HEK293 (cell line): Measurements from ENCODE around the gene GJA5.

ENCODE experiments used
- BCL6B ChIP-seq: fragments of 450-650 bp; formaldehyde crosslinking; IDR thresholded peaks from 2 replicates; pipeline ENCODE4 v1.5.1; 2017; ENCODE audit warnings: missing biosample characterization, missing genetic modification characterization
- CTCF ChIP-seq: fragments of 450-650 bp; formaldehyde crosslinking; IDR thresholded peaks from 2 replicates; pipeline ENCODE4 v1.5.1; 2016; ENCODE audit warnings: missing biosample characterization, missing genetic modification characterization
- ELK4 ChIP-seq: IDR thresholded peaks from 2 replicates; pipeline ENCODE4 v1.6.1; 2011; ENCODE audit warnings: mild to moderate bottlenecking, low read depth, low read length, borderline replicate concordance
- PBX3 ChIP-seq: sonication (generic); formaldehyde crosslinking; IDR thresholded peaks from 2 replicates; pipeline ENCODE4 v1.8.1; 2022; ENCODE audit warnings: mild to moderate bottlenecking, moderate library complexity, missing genetic modification reagents
- REST ChIP-seq: fragments of 450-650 bp; formaldehyde crosslinking; IDR thresholded peaks from 2 replicates; pipeline ENCODE4 v1.5.1; 2016; ENCODE audit warnings: missing biosample characterization, missing genetic modification characterization
- ZBTB1 ChIP-seq: fragments of 450-650 bp; formaldehyde crosslinking; IDR thresholded peaks from 2 replicates; pipeline ENCODE4 v1.5.1; 2016; ENCODE audit warnings: missing biosample characterization, missing genetic modification characterization
- ZBTB44 ChIP-seq: fragments of 450-650 bp; IDR thresholded peaks from 2 replicates; pipeline ENCODE4 v1.5.1; 2018; ENCODE audit warnings: missing biosample characterization, mild to moderate bottlenecking, missing genetic modification characterization
- ZBTB8A ChIP-seq: fragments of 450-650 bp; formaldehyde crosslinking; IDR thresholded peaks from 2 replicates; pipeline ENCODE4 v1.5.1; 2016; ENCODE audit warnings: missing biosample characterization, missing genetic modification characterization
- ZNF10 ChIP-seq: fragments of 450-650 bp; formaldehyde crosslinking; IDR thresholded peaks from 2 replicates; pipeline ENCODE4 v1.5.1; 2017; ENCODE audit warnings: missing biosample characterization, missing genetic modification characterization
- ZNF157 ChIP-seq: fragments of 450-650 bp; formaldehyde crosslinking; IDR thresholded peaks from 2 replicates; pipeline ENCODE4 v1.5.1; 2016; ENCODE audit warnings: missing biosample characterization, missing genetic modification characterization
- ZNF830 ChIP-seq: fragments of 450-650 bp; IDR thresholded peaks from 2 replicates; pipeline ENCODE4 v1.5.0; 2018; ENCODE audit warnings: missing biosample characterization, missing genetic modification characterization, low read depth, mild to moderate bottlenecking, moderate library complexity

- no peak for TF ChIP-seq CTCF (tag by site-specific recombination)
- TF ChIP-seq PBX3 (CRISPR knock-in tag) = no peak
- TF ChIP-seq REST (tag by site-specific recombination) = no peak
- no peak for TF ChIP-seq ZBTB1
- TF ChIP-seq ZBTB44 (tag by site-specific recombination) = no peak
- TF ChIP-seq BCL6B (tag by site-specific recombination) = no peak
- no peak for TF ChIP-seq ZNF157 (tag by site-specific recombination)
- no peak for TF ChIP-seq ZNF10 (tag by site-specific recombination)
- no peak for TF ChIP-seq ZNF830 (tag by site-specific recombination)
- TF ChIP-seq ELK4 = no peak
- no peak for TF ChIP-seq ZBTB8A (tag by site-specific recombination)
Measured at GRCh38 chr1:147753081-147753480, 7.3 kb downstream of the GJA5 start.
